OCI-LY1 (cell line): ENCODE results near the gene DUSP5.

Source experiments
- EZH2 ChIP-seq: fragments of 200-600 bp; sonication (generic), shearing (Covaris generic); IDR thresholded peaks from 2 replicates; pipeline ENCODE4 v1.8.0; 2017; ENCODE audit warnings: borderline replicate concordance, mixed run types, mild to moderate bottlenecking, antibody characterized with exemption, low read length, moderate library complexity, mixed read lengths
- TF ChIP-seq, protein P1 (sequence below): fragments of 200-600 bp; sonication (generic), shearing (Covaris generic); IDR thresholded peaks from 2 replicates; pipeline ENCODE4 v1.5.1; 2017; ENCODE audit warnings: mild to moderate bottlenecking, antibody characterized with exemption, low read length, moderate library complexity, mixed read lengths

DNA sequence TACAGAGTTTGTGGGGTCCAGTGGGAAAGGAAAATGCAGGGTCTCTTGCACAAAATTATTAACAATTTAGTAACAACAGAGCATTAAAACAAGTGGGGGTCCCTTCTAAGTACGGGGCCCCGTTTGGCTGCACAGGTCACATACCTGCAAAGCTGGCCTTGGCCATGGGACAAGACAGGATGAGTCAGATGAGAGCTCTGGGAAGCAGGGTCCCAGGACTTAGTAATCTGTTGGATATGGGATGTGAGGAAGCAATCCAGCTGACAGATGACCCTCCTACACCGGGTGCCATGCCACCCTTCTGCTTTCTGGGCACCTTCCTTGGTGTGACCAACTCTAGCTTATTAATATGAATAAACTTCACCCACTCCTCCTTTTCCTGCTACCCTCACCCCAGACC lies 3.2 kb upstream of the DUSP5 start:
- TF ChIP-seq, protein P1, sequence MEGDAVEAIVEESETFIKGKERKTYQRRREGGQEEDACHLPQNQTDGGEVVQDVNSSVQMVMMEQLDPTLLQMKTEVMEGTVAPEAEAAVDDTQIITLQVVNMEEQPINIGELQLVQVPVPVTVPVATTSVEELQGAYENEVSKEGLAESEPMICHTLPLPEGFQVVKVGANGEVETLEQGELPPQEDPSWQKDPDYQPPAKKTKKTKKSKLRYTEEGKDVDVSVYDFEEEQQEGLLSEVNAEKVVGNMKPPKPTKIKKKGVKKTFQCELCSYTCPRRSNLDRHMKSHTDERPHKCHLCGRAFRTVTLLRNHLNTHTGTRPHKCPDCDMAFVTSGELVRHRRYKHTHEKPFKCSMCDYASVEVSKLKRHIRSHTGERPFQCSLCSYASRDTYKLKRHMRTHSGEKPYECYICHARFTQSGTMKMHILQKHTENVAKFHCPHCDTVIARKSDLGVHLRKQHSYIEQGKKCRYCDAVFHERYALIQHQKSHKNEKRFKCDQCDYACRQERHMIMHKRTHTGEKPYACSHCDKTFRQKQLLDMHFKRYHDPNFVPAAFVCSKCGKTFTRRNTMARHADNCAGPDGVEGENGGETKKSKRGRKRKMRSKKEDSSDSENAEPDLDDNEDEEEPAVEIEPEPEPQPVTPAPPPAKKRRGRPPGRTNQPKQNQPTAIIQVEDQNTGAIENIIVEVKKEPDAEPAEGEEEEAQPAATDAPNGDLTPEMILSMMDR: no peak
- no peak for TF ChIP-seq EZH2
